LNCaP clone FGC (cell line): ENCODE measurements around the gene ODF2L.

Experiments
- DNase-seq: peaks from one replicate; pipeline ENCODE4 v3.0.0-alpha.2; 2011; ENCODE audit warnings: low read depth
- H3K4me3 ChIP-seq: 2 replicates; pipeline ENCODE4 v1.5.1; 2011; ENCODE audit warnings: mild to moderate bottlenecking, low read depth, low read length, control low read depth
- CTCF ChIP-seq: IDR thresholded peaks from 2 replicates; pipeline ENCODE4 v1.5.1; 2012; ENCODE audit warnings: mild to moderate bottlenecking; ENCODE audit not compliant: control insufficient read depth, insufficient read depth; ENCODE audit errors: extremely low read depth

ODF2L gene

DNA sequence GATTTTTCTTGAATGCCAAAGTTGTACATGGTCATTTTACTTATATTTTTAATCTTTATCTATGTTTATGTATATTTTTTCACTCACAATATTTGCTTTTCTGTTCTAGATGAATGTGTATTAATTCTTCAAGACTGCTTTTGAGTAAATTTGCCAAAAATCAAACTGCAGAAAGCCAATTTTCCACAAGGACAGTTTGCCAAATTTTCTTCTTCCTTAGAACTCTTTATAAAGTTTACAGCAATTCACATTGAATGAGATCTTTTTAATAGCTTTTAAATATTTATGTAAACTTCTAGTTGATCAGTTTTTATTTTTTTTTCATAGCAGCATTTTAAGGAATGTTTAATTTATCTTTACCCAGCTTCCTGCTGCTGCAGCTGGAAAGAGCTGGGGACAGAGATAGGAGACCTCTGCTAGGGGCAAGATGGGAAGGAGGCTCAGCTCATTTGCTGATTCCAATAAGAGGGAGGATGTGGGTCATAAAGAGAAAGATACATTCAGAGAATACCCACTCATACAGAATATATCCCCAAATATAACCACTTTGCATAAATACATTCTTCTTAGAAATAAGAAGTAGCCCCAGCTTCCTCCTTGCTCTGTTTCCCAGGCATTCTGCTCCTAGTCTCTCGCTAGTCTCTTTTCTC is 93.0 kb downstream of the ODF2L start:
- H3K4me3 ChIP-seq = no peak overlapping the region
- TF ChIP-seq CTCF = no peak
- DNase-seq = no peak
